Mesothelial cell of epicardium (in vitro differentiated cells): ENCODE data around the gene CACNG5. TPM values are rescaled to one million over a fixed set of nuclear protein-coding genes. Genes with fewer than 3 reads are reported as not detected.

Source experiments
- DNase-seq, 2 experiments: peaks; one replicate each; pipeline ENCODE4 v3.0.0; 2021; ENCODE audit warnings: low spot score in 2 of 2; ENCODE audit not compliant: unreplicated experiment in 2 of 2
- H3K27ac Mint-ChIP-seq: 2 replicates; pipeline ENCODE4 v1.8.0; 2021; ENCODE audit warnings: mixed read lengths
- H3K27me3 Mint-ChIP-seq: 2 replicates; pipeline ENCODE4 v1.8.0; 2021; ENCODE audit warnings: low read depth, mixed read lengths
- H3K36me3 Mint-ChIP-seq: 2 replicates; pipeline ENCODE4 v1.8.0; 2021; ENCODE audit warnings: mixed read lengths
- H3K4me1 Mint-ChIP-seq: 2 replicates; pipeline ENCODE4 v1.8.0; 2021; ENCODE audit warnings: mixed read lengths
- H3K4me3 Mint-ChIP-seq: 2 replicates; pipeline ENCODE4 v1.8.0; 2021; ENCODE audit warnings: mild to moderate bottlenecking, moderate library complexity, mixed read lengths
- H3K9me3 Mint-ChIP-seq: 2 replicates; pipeline ENCODE4 v1.8.0; 2021; ENCODE audit warnings: mixed read lengths
- total RNA-seq: library from RNA; stranded (reverse); gene quantifications from 3 replicates; pipeline ENCODE4 v1.2.1, GENCODE V29; 2021
- TF ChIP-seq, protein P1 (sequence below): fragments of 200-600 bp; sonication (generic); IDR thresholded peaks from one replicate; pipeline ENCODE4 v1.5.0; 2021; ENCODE audit warnings: antibody characterized with exemption; ENCODE audit not compliant: unreplicated experiment

Gene CACNG5
- total RNA-seq, 1 donor from 2014 or later, result not detected

- Mint-ChIP-seq H3K36me3 (no peaks in the 10 kb centered on the region), H3K4me1 (no peaks in the 10 kb centered on the region), H3K27ac (no peak overlapping the region), H3K4me3 (no peak overlapping the region), H3K27me3 (peaks cover 18% of the 10 kb centered on the region), H3K9me3 (peaks cover 7% of the 10 kb centered on the region)
- TF ChIP-seq, protein P1, sequence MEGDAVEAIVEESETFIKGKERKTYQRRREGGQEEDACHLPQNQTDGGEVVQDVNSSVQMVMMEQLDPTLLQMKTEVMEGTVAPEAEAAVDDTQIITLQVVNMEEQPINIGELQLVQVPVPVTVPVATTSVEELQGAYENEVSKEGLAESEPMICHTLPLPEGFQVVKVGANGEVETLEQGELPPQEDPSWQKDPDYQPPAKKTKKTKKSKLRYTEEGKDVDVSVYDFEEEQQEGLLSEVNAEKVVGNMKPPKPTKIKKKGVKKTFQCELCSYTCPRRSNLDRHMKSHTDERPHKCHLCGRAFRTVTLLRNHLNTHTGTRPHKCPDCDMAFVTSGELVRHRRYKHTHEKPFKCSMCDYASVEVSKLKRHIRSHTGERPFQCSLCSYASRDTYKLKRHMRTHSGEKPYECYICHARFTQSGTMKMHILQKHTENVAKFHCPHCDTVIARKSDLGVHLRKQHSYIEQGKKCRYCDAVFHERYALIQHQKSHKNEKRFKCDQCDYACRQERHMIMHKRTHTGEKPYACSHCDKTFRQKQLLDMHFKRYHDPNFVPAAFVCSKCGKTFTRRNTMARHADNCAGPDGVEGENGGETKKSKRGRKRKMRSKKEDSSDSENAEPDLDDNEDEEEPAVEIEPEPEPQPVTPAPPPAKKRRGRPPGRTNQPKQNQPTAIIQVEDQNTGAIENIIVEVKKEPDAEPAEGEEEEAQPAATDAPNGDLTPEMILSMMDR, result no peak
- DNase-seq, result no peak
Measured at GRCh38 chr17:66849032-66849655, 14.2 kb downstream of the CACNG5 start.

- peaks cover 3% of the 10 kb centered on the region for H3K36me3 Mint-ChIP-seq
- no peak for DNase-seq
- H3K4me3 Mint-ChIP-seq, result no peak overlapping the region
- H3K27me3 Mint-ChIP-seq, result peaks cover 18% of the 10 kb centered on the region
- no peaks in the 10 kb centered on the region for H3K4me1 Mint-ChIP-seq
- peaks cover 13% of the 10 kb centered on the region for H3K9me3 Mint-ChIP-seq
- TF ChIP-seq, protein P1, result no peak
- H3K27ac Mint-ChIP-seq, result no peak overlapping the region
Measured at GRCh38 chr17:66849851-66850580, 15.1 kb downstream of the CACNG5 start.

DNA sequence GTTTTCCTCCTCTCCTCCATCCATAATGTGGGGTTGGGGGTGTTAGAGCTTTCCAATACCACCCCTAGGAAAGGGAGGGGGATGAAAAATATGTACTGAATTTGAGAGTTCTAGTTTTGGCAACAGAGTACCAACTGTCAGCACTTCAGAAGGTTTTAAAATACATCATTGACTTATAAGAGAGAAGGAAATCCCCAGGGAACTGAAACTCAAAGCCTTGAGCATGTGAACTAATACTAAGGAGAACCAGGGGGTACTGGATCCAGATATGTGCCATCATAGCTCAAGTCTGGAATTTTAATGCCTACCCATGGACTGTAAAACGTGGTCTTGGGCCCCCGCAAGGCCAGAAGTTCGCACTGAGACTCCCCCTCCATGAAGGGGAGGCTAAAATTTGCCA lies 15.8 kb downstream of the CACNG5 start:
- no peak overlapping the region for H3K27ac Mint-ChIP-seq
- H3K9me3 Mint-ChIP-seq, result peaks cover 16% of the 10 kb centered on the region
- TF ChIP-seq, protein P1, result no peak
- H3K4me1 Mint-ChIP-seq, result no peaks in the 10 kb centered on the region
- H3K4me3 Mint-ChIP-seq, result no peak overlapping the region
- peaks cover 3% of the 10 kb centered on the region for H3K36me3 Mint-ChIP-seq
- no peak for DNase-seq
- H3K27me3 Mint-ChIP-seq, result peaks cover 18% of the 10 kb centered on the region

DNA sequence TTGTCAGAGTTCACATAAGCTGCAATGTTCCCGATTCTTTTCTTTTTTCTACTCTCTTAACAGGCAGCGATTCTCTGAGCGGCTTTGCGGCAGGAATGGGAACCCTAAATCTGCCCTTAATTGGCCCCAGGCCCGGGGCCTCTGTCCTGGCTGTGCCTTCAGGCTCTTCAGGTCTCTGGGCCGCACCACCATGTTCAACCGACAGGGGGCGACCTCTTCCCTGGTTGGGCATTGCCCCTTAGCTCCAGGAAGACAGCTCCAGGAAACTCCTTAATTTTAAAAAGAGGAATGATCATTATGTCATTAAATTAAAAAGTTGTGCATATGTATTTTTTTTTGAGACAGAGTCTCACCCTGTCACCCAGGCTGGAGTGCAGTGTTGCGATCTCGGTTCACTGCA lies 20.3 kb downstream of the CACNG5 start:
- Mint-ChIP-seq H3K27me3 (peaks cover 29% of the 10 kb centered on the region), H3K36me3 (peaks cover 3% of the 10 kb centered on the region), H3K27ac (no peak overlapping the region), H3K4me1 (no peaks in the 10 kb centered on the region), H3K9me3 (peaks cover 13% of the 10 kb centered on the region), H3K4me3 (no peak overlapping the region)
- no peak for DNase-seq
- TF ChIP-seq, protein P1, result peak; percentile 46

DNA sequence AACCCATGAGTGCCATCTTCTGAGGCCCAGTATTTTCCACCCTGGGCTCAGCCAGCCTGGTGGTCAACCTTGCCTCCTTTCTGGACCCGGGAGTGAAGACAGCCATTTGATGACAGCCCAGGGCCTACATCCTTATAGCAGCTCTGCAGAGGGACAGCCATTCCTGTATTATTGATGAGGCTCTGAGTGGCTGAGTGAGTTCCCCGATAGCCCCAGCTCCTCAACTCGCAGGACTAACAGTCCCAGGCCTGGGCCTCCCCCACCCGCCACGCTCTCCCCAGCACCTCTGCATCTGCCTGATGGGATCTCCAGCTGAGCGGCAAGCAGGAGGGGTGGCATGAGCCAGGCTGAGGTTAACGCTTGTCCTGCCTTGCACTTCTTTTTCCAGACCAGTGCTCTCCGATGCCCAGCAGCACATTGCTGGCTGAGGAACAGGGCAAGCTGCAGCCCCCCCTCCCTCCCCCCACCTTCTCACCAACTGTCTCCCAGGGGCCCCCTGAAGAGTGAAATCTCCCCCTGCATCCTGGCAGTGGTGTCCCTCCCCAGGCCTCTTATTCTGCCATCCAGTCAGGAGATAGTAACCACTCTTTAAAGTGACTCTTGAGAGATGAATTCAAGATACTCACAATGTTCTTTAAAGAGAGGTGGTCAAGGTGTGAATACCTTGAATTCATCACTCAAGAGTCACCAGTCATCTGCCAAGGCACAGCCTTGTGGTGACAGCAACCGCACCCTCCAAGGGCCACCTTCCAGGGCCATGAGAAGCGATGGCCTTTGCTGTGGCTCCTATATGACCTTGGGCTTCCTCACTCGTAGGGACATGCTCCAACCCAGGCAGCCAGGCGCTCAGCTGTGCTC lies 23.5 kb downstream of the CACNG5 start:
- Mint-ChIP-seq H3K4me1 (no peaks in the 10 kb centered on the region), H3K9me3 (peaks cover 13% of the 10 kb centered on the region), H3K27ac (no peak overlapping the region), H3K36me3 (peaks cover 3% of the 10 kb centered on the region), H3K4me3 (no peak overlapping the region), H3K27me3 (peaks cover 27% of the 10 kb centered on the region)
- no peak for DNase-seq
- TF ChIP-seq, protein P1, result no peak
